Esophagus muscularis mucosa (tissue), 4 donors: Measurements from ENCODE around the gene GLRX5. TPM values are rescaled to one million over a fixed set of nuclear protein-coding genes. Genes with fewer than 3 reads are reported as not detected.

Experiments
- DNase-seq: peaks from one replicate; pipeline ENCODE4 v3.0.0-alpha.2; 2017; ENCODE audit errors: extremely low spot score
- H3K27ac ChIP-seq, 4 donors: fragments of 200-600 bp; sonication (generic); replicated peaks in 1 of 4; 1 replicate in 3 of 4; 2 replicates in 1 of 4; pipeline ENCODE4 v1.5.1; 2016 to 2019; ENCODE audit warnings: mild to moderate bottlenecking in 1 of 4
- H3K27me3 ChIP-seq, 4 donors: fragments of 200-600 bp; sonication (generic); one replicate each; pipeline versions ENCODE4 v1.5.1 to v1.6.0; 2016 to 2019
- H3K36me3 ChIP-seq, 4 donors: fragments of 200-600 bp; sonication (generic); one replicate each; pipeline ENCODE4 v1.5.1; 2016 to 2019
- H3K4me1 ChIP-seq, 4 donors: fragments of 200-600 bp; sonication (generic); one replicate each; pipeline ENCODE4 v1.5.1; 2016 to 2019
- H3K4me3 ChIP-seq, 4 donors: fragments of 200-600 bp; sonication (generic); 1 replicate in 2 of 4; 2 replicates in 2 of 4; pipeline ENCODE4 v1.5.1; 2016 to 2019; ENCODE audit warnings: mild to moderate bottlenecking in 4 of 4, moderate library complexity in 1 of 4
- H3K9me3 ChIP-seq, 4 donors: fragments of 200-600 bp; sonication (generic); 1 replicate in 3 of 4; 2 replicates in 1 of 4; pipeline ENCODE4 v1.5.1; 2016 to 2019
- EP300 ChIP-seq: sonication (generic); formaldehyde crosslinking; IDR thresholded peaks from one replicate; pipeline ENCODE4 v1.6.1; 2017; ENCODE audit warnings: antibody characterized with exemption
- POLR2A ChIP-seq: fragments of 450-650 bp; IDR thresholded peaks from one replicate; pipeline ENCODE4 v1.6.1; 2017; ENCODE audit warnings: antibody characterized with exemption, moderate library complexity, mild to moderate bottlenecking, low read depth
- POLR2AphosphoS5 ChIP-seq, 2 donors: sonication (generic); formaldehyde crosslinking; IDR thresholded peaks; one replicate each; pipeline ENCODE4 v1.6.1; 2017; ENCODE audit warnings: antibody characterized with exemption in 2 of 2
- WGBS: methylation state at CpG from one replicate; pipeline ENCODE4 v1.1.5; 2018; 5-methylcytosine and 5-hydroxymethylcytosine counted together
- intact Hi-C: fragments of 100-400 bp; cut with DNase I; formaldehyde crosslinking; loops from one replicate; pipeline ENCODE4 v1.15.1; 2023
- total RNA-seq, 4 donors: library from RNA; depleted of rRNA; stranded (reverse); fragments of >200 nt; gene quantifications; one replicate each; pipeline versions ENCODE4 v1.1.0 to v1.2.1, GENCODE V29; 2016
- TF ChIP-seq, protein P1 (sequence below), 3 experiments: fragments of 200-600 bp in 2 of 3; fragments of 450-650 bp in 1 of 3; sonication (generic) in 2 of 3; IDR thresholded peaks; one replicate each; pipeline ENCODE4 v1.5.1; 2017 to 2019; ENCODE audit warnings: antibody characterized with exemption in 3 of 3, mild to moderate bottlenecking in 2 of 3, moderate library complexity in 1 of 3

The GLRX5 gene
- 10 to 100 TPM; 34.3 to 51.5 (median 43.5) TPM for total RNA-seq

DNA sequence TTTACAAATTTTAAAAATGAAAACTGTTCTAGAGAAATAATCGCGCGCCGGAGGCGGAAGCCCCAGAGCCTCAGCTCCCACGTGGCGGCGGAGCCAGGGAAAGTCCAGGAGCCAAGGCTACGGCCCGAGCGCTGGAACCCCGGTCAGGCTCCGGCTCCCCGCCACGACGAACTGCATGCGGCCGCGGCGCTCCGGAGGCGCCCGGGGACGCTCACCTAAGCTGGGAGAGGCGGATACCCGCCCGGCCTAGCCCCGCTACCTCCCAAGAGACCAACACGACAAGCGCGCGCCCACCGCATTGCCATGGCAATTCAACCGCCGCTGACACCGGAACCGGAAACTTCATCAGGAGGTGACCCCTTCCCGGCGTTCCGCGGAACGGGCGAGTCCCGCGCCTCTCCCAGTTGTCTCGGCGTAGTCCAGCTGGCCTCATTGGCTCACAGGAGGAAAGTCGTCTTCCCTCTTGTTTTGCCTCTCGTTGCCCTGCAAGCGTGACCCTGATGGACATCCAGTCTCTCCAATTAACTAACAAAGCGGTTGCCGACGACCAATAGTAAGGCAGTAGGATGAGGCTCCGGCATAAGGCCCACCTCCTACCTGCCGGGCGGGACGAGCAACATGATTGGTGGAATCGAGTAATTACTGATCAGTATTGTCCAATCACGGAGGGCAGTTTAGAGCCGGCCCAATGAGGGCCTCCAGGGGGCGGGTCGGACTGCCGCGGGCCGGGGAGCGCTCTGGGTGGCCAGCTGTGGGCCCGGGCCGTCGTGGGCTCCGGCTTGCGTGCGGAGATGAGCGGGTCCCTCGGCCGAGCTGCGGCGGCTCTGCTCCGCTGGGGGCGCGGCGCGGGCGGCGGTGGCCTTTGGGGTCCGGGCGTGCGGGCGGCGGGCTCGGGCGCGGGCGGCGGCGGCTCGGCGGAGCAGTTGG is at the start of gene GLRX5:
TSS of gene GLRX5 (plus strand) at position 752 of the 927 bp plus-strand sequence. CDS start at position 792, 40 bp downstream.
- peaks cover 0 to 4% (median 2%) of the 10 kb centered on the region in 4 donors for H3K36me3 ChIP-seq
- 0% methylated on average over 35 of the region's 97 CpGs for WGBS
- DNase-seq = peak; percentile 100
- intact Hi-C loops = loop anchor here (10.0 kb wide), 1 partner anchor 1450 kb away; the partner anchor contains the start of genes DDX24 and IFI27L1
- peaks cover 62 to 78% (median 70%) of the 10 kb centered on the region in 4 donors for H3K4me1 ChIP-seq
- H3K4me3 ChIP-seq = peak within 1 kb of the TSS; percentile 95 to 99 (median 97)
- no peaks in the 10 kb centered on the region for H3K27me3 ChIP-seq
- no peaks in the 10 kb centered on the region for H3K9me3 ChIP-seq
- peak; percentile 75 to 92 for TF ChIP-seq POLR2AphosphoS5 (IDR thresholded peaks at IDR 0.05)
- TF ChIP-seq, protein P1, sequence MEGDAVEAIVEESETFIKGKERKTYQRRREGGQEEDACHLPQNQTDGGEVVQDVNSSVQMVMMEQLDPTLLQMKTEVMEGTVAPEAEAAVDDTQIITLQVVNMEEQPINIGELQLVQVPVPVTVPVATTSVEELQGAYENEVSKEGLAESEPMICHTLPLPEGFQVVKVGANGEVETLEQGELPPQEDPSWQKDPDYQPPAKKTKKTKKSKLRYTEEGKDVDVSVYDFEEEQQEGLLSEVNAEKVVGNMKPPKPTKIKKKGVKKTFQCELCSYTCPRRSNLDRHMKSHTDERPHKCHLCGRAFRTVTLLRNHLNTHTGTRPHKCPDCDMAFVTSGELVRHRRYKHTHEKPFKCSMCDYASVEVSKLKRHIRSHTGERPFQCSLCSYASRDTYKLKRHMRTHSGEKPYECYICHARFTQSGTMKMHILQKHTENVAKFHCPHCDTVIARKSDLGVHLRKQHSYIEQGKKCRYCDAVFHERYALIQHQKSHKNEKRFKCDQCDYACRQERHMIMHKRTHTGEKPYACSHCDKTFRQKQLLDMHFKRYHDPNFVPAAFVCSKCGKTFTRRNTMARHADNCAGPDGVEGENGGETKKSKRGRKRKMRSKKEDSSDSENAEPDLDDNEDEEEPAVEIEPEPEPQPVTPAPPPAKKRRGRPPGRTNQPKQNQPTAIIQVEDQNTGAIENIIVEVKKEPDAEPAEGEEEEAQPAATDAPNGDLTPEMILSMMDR (IDR thresholded peaks at IDR 0.05) = peak in 1 of 3 experiments; percentile 22
- TF ChIP-seq EP300 = no peak
- H3K27ac ChIP-seq = peak within 1 kb of the TSS; percentile 79 to 91 (median 86)

DNA sequence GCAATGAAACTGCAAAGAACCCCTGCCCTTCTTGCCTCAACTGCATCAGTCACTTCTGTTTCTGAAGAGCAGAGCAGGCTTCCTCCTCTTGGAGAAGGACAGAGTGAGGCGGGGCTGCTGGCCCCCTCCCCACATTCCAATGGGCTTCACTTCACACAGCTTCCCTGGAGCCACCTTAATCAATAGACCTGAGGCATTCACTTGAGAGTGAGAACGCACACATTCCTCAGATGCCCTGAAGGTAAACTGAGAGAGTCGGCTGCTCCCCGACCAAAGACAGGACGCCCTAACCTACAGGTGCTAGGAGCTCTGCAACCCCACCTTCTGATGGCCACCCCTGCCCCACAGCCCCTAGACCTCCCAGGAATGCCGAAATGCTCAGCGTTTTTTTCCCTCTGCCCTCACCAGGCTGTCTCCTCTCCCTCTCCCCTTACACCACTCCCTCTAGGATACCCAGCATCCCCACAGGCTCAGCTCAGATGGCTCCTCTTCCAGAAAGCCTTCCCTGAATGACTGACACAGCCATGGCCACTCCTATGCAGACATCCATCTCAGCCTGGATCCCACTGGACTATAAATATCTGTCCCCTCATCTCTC is 49.5 kb upstream of the GLRX5 start:
- no peaks in the 10 kb centered on the region for H3K36me3 ChIP-seq
- intact Hi-C loops = no loop called here
- peaks cover 0 to 4% (median 0%) of the 10 kb centered on the region in 4 donors for H3K27me3 ChIP-seq
- H3K4me1 ChIP-seq = peaks cover 47 to 90% (median 82%) of the 10 kb centered on the region in 4 donors
- peak overlapping the region in 3 of 4 donors; percentile 2 to 7 (median 3) for H3K27ac ChIP-seq
- WGBS = 88% methylated on average over 7 of the region's 7 CpGs
- no peak overlapping the region for H3K4me3 ChIP-seq
- TF ChIP-seq EP300 (no peak), POLR2AphosphoS5 (IDR thresholded peaks at IDR 0.05) (no peak), POLR2A (no peak)
- TF ChIP-seq, protein P1 (IDR thresholded peaks at IDR 0.05) = no peak
- H3K9me3 ChIP-seq = no peaks in the 10 kb centered on the region
- DNase-seq = no peak

DNA sequence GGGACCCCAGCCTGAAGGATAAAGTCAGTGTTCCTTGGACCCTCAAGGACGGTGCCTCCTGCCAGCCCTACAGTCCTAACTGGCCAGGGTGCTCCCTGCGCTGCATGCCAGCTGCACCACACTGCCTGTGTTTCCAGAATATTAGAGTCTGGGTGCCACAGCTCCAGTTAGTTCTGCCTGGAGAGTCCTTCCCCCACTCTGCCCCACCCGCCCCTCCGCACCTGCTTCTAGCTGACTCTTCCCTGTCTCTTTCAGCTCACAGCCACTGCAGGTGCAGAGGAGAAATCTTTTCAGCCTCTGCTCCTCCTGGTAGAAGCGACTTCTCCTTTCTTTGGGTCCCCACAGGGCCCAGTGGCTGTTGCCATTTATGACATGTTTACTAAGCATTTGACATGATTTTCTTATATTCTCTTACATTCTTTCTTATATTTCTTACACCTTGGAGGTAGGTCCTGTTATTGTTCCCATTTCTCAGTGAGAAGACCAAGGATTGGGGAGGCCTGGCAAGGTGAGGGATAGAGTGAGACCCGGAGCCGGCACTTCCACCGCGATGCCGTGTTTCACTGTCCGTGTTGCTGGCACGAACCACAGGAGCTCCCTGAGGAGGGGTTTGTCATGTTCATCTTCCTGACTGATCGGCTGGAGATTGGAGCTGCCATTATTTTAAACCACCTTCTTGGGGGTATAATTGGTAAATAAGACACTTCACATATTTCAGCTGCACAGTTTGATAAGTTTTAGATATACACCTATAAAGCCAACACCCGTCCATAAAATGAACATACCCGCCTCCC is 47.8 kb upstream of the GLRX5 start:
- Histone ChIP-seq H3K4me1 (peaks cover 50 to 85% (median 76%) of the 10 kb centered on the region in 4 donors), H3K27ac (no peak overlapping the region), H3K36me3 (no peaks in the 10 kb centered on the region), H3K27me3 (peaks cover 0 to 4% (median 0%) of the 10 kb centered on the region in 4 donors), H3K9me3 (no peaks in the 10 kb centered on the region), H3K4me3 (no peak overlapping the region)
- TF ChIP-seq POLR2A (no peak), POLR2AphosphoS5 (IDR thresholded peaks at IDR 0.05) (no peak)
- TF ChIP-seq, protein P1 (IDR thresholded peaks at IDR 0.05) = no peak
- intact Hi-C loops = no loop called here
- WGBS = 93% methylated on average over 15 of the region's 15 CpGs
- DNase-seq = no peak

DNA sequence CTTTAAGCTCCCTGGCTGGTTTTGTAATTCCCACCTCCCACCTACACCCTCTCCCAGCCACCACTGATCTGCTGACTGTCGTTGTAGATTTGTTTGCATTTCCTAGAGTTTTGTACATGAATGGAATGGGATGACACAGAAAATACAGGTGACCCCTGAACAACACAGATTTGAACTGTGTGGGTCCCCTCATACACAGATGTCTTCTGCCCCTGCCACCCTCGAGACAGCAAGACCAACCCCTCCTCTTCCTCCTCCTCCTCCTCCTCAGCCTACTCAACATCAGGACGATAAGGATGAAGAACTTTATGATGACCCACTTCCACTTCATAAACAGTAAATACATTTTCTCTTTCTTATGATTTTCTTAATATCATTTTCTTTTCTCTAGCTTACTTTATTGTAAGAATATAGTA is 47.2 kb upstream of the GLRX5 start:
- H3K27me3 ChIP-seq = peaks cover 0 to 4% (median 0%) of the 10 kb centered on the region in 4 donors
- WGBS = 72% methylated on average over 3 of the region's 3 CpGs
- H3K36me3 ChIP-seq = no peaks in the 10 kb centered on the region
- no peak overlapping the region for H3K27ac ChIP-seq
- TF ChIP-seq, protein P1 (IDR thresholded peaks at IDR 0.05) = no peak
- TF ChIP-seq POLR2A (no peak), POLR2AphosphoS5 (IDR thresholded peaks at IDR 0.05) (no peak), EP300 (no peak)
- no peak overlapping the region for H3K4me3 ChIP-seq
- peaks cover 46 to 79% (median 71%) of the 10 kb centered on the region in 4 donors for H3K4me1 ChIP-seq
- no peaks in the 10 kb centered on the region for H3K9me3 ChIP-seq
- DNase-seq = no peak
- intact Hi-C loops = no loop called here
